AG09309 (cell line): ENCODE data around the gene TMEM215.

Experiments used
- DNase-seq: peaks from one replicate; pipeline ENCODE4 v3.0.0-alpha.2; 2010; ENCODE audit warnings: low read depth
- H3K4me3 ChIP-seq: 2 replicates; pipeline ENCODE4 v1.5.1; 2011; ENCODE audit warnings: mild to moderate bottlenecking, low read depth, low read length, moderate library complexity; ENCODE audit not compliant: control insufficient read depth
- TF ChIP-seq, protein P1 (sequence below): IDR thresholded peaks from 2 replicates; pipeline ENCODE4 v1.5.1; 2011; ENCODE audit warnings: mild to moderate bottlenecking, low read depth, low read length, inconsistent platforms; ENCODE audit not compliant: insufficient read depth, control insufficient read depth; ENCODE audit errors: missing control alignments

The TMEM215 gene

DNA sequence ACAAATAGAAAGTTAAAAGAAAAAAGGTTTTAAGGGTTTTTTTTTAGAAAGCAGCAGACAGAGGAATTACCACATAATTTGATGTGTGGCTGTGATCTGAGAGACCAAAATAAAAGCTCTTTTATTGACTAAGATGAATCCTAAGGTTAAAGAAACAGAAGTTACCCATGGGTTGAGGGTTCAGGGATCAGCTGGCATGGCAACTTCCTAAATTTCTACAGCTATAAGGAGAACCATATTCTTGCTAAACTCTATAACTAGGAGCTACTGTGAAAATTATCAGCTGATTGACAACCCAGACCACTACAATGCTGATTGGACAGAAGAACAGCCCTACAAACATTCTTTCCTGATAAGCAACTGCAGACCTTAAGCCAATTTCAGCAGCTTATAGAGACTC lies 40.2 kb downstream of the TMEM215 start:
- TF ChIP-seq, protein P1, sequence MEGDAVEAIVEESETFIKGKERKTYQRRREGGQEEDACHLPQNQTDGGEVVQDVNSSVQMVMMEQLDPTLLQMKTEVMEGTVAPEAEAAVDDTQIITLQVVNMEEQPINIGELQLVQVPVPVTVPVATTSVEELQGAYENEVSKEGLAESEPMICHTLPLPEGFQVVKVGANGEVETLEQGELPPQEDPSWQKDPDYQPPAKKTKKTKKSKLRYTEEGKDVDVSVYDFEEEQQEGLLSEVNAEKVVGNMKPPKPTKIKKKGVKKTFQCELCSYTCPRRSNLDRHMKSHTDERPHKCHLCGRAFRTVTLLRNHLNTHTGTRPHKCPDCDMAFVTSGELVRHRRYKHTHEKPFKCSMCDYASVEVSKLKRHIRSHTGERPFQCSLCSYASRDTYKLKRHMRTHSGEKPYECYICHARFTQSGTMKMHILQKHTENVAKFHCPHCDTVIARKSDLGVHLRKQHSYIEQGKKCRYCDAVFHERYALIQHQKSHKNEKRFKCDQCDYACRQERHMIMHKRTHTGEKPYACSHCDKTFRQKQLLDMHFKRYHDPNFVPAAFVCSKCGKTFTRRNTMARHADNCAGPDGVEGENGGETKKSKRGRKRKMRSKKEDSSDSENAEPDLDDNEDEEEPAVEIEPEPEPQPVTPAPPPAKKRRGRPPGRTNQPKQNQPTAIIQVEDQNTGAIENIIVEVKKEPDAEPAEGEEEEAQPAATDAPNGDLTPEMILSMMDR = no peak
- DNase-seq = no peak
- H3K4me3 ChIP-seq = no peak overlapping the region

DNA sequence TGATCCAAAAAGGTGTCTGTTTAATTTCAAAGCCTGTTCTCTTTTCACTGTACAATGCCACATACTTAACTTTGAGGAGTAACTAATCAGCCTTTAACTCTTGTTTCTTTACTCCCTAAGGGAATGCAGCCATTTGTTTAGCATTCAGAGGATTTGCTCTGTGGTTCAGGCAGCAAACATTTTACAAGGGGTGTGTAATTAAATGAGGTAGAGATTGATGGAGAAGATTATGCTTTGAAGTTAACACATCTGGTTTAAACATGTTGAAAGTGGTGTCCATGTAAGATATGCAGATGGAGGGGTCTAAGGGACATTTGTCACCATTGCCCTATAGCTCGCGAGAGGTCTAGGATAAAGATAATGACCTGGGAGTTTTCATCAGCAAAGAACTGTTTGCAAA lies 41.9 kb downstream of the TMEM215 start:
- TF ChIP-seq, protein P1 = no peak
- no peak overlapping the region for H3K4me3 ChIP-seq
- DNase-seq = no peak

DNA sequence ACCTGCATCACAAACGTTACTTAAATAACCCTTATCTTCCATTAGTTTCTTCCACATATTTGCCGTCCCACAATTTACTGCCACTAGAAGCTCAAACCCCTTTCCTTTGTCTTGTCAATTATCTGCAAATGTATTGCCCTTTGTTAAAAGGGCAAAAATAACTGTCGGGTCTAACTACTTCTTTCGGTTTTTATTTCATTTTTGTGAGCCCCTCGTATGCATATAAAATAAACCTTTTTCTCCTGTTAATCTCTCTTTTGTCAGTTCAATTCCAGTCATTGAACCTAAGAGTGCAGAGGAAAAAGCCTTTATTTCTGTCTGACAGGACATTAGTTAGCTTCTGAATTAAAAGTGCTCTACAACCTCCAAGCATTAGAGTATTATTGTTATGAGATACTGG lies 45.5 kb downstream of the TMEM215 start:
- DNase-seq = no peak
- H3K4me3 ChIP-seq = no peak overlapping the region
- TF ChIP-seq, protein P1 = no peak

DNA sequence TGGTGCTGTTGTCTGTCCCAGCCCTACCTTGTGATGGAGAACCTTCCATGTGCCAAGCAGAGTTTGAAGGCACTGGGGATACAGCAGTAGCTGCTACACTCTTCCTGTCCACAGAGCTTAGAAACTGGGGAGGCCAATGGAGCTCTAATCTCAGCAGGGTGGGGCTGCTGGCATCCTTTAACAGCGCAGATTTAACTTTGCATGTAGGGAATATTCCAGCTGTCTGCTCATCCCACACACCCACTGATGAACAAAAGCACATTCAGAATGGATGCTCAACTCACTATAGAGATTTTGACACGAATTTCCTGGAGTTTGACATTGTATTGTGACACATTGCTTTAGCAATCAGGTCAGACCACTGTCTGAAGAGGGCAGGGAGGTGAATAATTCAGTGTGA lies 49.0 kb downstream of the TMEM215 start:
- DNase-seq = no peak
- no peak overlapping the region for H3K4me3 ChIP-seq
- TF ChIP-seq, protein P1 = no peak
